OCI-LY3 (cell line): ENCODE data around the gene FAM3A.

Source experiments
- H2AFZ ChIP-seq: fragments of 200-600, 300-600 bp; shearing (Covaris generic); 2 replicates; pipeline ENCODE4 v1.6.0; 2014; ENCODE audit warnings: antibody characterized with exemption, low read depth, low read length
- H3K27ac ChIP-seq: fragments of 200-600, 300-600 bp; sonication (generic); 2 replicates; pipeline ENCODE4 v1.5.1; 2014; ENCODE audit warnings: mild to moderate bottlenecking, low read length, moderate library complexity, mixed read lengths
- H3K27me3 ChIP-seq: fragments of 200-600, 300-600 bp; sonication (generic); 2 replicates; pipeline ENCODE4 v1.6.1; 2014; ENCODE audit warnings: low read depth, low read length, mixed read lengths
- H3K36me3 ChIP-seq: fragments of 200-600, 300-600 bp; sonication (generic); replicated peaks from 2 replicates; pipeline ENCODE3; 2014; ENCODE audit warnings: low read depth, low read length, mixed read lengths
- H3K4me1 ChIP-seq: fragments of 300-600, 200-600 bp; sonication (generic); 2 replicates; pipeline ENCODE4 v1.6.1; 2014; ENCODE audit warnings: low read length, mixed read lengths
- H3K4me2 ChIP-seq: fragments of 200-600, 300-600 bp; sonication (generic); 2 replicates; pipeline ENCODE4 v1.6.1; 2014; ENCODE audit warnings: low read length, mixed read lengths
- H3K4me3 ChIP-seq: fragments of 300-600, 200-600 bp; sonication (generic); 2 replicates; pipeline ENCODE4 v1.5.1; 2014; ENCODE audit warnings: antibody characterized with exemption, mild to moderate bottlenecking, low read length, moderate library complexity
- H3K79me2 ChIP-seq: fragments of 300-600, 200-600 bp; shearing (Covaris generic); 2 replicates; pipeline ENCODE4 v1.6.1; 2014; ENCODE audit warnings: mild to moderate bottlenecking, low read length, mixed read lengths
- H3K9ac ChIP-seq: fragments of 300-600, 200-600 bp; shearing (Covaris generic); 2 replicates; pipeline ENCODE4 v1.6.0; 2014; ENCODE audit warnings: mild to moderate bottlenecking, low read length, moderate library complexity
- H3K9me3 ChIP-seq: fragments of 200-600, 300-600 bp; shearing (Covaris generic); 2 replicates; pipeline ENCODE4 v1.6.1; 2014; ENCODE audit warnings: low read length, mixed read lengths; ENCODE audit not compliant: insufficient read depth
- H4K20me1 ChIP-seq: fragments of 200-600, 300-600 bp; sonication (generic); 2 replicates; pipeline ENCODE4 v1.6.1; 2016; ENCODE audit warnings: low read length, mixed read lengths; ENCODE audit not compliant: insufficient read depth
- CTCF ChIP-seq: fragments of 200-600, 300-600 bp; sonication (generic); IDR thresholded peaks from 2 replicates; pipeline ENCODE4 v1.5.1; 2014; ENCODE audit warnings: antibody characterized with exemption, low read length, low read depth
- EZH2phosphoT487 ChIP-seq: fragments of 200-600 bp; shearing (Covaris generic); IDR thresholded peaks from 2 replicates; pipeline ENCODE4 v1.6.1; 2018; ENCODE audit warnings: antibody characterized with exemption, mixed run types, low read depth

The FAM3A gene

DNA sequence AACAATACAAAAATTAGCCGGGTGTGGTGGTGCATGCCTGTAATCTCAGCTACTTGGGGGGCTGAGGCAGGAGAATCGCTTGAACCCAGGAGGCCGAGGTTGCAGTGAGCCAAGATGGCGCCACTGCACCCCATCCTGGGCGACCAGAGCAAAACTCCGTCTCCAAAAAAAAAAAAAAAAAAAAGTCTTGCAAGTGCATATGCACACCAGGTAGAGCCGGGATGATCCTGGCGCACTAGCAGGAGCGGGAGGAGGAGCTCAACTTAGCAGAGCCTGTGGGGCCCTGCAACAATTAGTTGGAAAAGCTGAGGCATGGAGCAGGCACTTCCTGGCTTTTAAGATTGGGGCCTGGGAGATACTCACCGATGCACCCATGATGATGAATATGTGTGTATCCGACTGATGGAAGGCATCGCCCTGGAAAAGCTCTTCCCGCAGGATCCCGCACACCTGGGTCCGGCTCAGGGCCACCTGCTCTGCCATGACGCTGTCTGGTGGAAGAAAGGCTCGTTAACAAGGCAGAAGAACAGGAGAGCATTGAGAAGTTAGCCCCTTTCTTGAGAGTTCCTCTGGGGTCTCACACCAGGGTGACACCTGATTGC lies 29.7 kb upstream of the FAM3A start:
- peaks cover 30% of the 10 kb centered on the region for H3K79me2 ChIP-seq
- no peak overlapping the region for H3K27ac ChIP-seq
- H2AFZ ChIP-seq: no peak overlapping the region
- peak overlapping the region; percentile 91; the same call in 1 of the 2 replicates for H3K9ac ChIP-seq
- H4K20me1 ChIP-seq: no peaks in the 10 kb centered on the region
- TF ChIP-seq CTCF (no peak), EZH2phosphoT487 (no peak)
- 0 out of 2 replicates have a peak, but pooled peaks cover 5% of the 10 kb centered on the region for H3K4me1 ChIP-seq
- H3K9me3 ChIP-seq: no peaks in the 10 kb centered on the region
- H3K27me3 ChIP-seq: no peaks in the 10 kb centered on the region
- no peaks in the 10 kb centered on the region for H3K36me3 ChIP-seq
- H3K4me2 ChIP-seq: peak overlapping the region; percentile 98
- peak overlapping the region; percentile 98 for H3K4me3 ChIP-seq

DNA sequence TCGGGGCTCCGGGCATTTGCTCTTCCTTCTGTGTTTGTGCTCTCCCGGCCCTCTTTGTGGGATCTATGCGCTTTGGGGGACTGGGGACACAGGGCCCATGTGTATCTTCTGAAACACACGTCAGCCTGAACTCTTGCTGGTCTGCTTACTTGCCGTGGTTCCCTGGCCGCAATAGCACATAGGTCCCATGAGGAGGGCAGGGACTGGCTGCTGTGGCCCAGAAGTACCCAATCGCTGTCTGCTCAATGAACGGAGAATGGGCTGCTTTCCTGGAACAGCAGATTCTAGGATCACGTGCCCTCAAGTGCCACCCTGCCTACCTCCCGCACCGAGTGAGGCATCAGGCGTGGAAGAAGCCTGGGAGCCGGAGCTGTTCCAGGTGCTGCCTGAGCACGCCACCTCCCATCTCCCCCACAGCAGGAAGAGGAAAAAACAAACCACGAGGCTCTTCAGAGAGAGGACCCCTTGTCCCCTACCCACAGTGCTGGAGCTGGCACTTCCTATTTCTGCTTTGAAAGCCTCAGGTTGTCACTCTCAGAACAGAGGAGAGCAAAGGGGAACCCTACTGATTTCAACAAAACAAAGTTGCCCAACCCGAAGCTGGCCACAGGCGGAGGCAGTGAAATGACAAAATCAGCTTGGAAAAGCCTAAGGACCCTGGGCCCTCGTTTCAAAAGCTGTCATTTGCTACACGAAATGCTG lies 26.8 kb upstream of the FAM3A start:
- Histone ChIP-seq H3K9me3 (no peaks in the 10 kb centered on the region), H3K79me2 (peaks cover 3% of the 10 kb centered on the region), H4K20me1 (no peaks in the 10 kb centered on the region), H3K9ac (no peak overlapping the region), H3K36me3 (no peaks in the 10 kb centered on the region), H3K27me3 (no peaks in the 10 kb centered on the region), H3K27ac (no peak overlapping the region), H3K4me1 (0 out of 2 replicates have a peak, but pooled peaks cover 5% of the 10 kb centered on the region), H3K4me2 (no peak overlapping the region), H2AFZ (no peak overlapping the region), H3K4me3 (no peak overlapping the region)
- no peak for TF ChIP-seq CTCF
- TF ChIP-seq EZH2phosphoT487: no peak

DNA sequence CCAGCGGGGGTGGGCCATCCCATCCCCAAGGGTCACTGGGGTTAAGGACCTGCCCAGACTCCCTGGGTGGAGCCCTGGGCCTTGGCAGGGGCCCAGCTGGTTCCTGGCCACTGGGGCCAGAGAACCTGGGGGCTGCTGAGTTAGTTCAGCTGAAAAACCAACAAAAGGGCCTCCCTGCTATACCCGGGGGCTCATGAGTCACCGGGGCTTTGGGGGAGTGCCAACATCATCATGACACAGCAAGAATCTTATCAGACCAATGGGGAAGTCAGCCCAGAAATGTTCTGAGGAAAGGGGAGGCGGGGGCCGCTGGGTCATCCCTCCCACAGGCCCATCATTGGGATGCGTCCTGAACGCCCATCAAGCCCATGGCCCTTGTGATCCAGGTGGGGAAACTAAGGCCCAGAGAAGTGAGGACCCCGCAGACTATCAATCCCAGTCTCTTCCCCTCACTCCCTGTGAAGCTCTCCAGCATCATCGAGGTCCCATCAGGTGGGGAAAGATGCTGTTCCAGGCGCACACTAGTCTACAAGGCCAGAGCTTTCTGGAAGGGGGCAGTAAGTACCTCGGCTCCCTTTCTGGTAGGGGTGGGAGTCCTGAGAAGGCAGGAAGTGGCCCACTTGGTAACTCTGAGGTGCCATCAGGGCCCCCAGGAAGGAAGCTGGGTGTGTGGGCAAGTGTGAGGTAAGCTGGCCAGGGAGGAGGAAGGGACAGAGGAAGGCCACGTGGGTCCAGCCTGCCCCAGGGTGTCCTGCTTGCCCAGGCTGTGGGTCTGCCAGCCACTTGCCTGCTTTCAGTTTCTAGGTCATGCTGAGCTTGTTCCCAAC lies 26.1 kb upstream of the FAM3A start:
- Histone ChIP-seq H4K20me1 (no peaks in the 10 kb centered on the region), H3K9me3 (no peaks in the 10 kb centered on the region), H3K4me3 (no peak overlapping the region), H3K36me3 (no peaks in the 10 kb centered on the region), H3K9ac (no peak overlapping the region), H3K4me2 (no peak overlapping the region), H3K4me1 (0 out of 2 replicates have a peak, but pooled peaks cover 5% of the 10 kb centered on the region), H2AFZ (no peak overlapping the region), H3K79me2 (no peaks in the 10 kb centered on the region), H3K27ac (no peak overlapping the region), H3K27me3 (no peaks in the 10 kb centered on the region)
- TF ChIP-seq EZH2phosphoT487 (no peak), CTCF (no peak)

GRCh38 chrX:154541589-154541895 lies 25.5 kb upstream of the FAM3A start:
- no peaks in the 10 kb centered on the region for H4K20me1 ChIP-seq
- no peak overlapping the region for H3K27ac ChIP-seq
- no peak overlapping the region for H3K4me2 ChIP-seq
- H2AFZ ChIP-seq: no peak overlapping the region
- H3K9ac ChIP-seq: no peak overlapping the region
- no peak overlapping the region for H3K4me3 ChIP-seq
- no peaks in the 10 kb centered on the region for H3K27me3 ChIP-seq
- 0 out of 2 replicates have a peak, but pooled peaks cover 5% of the 10 kb centered on the region for H3K4me1 ChIP-seq
- TF ChIP-seq CTCF (no peak), EZH2phosphoT487 (no peak)
- H3K36me3 ChIP-seq: no peaks in the 10 kb centered on the region
- no peaks in the 10 kb centered on the region for H3K9me3 ChIP-seq
- no peaks in the 10 kb centered on the region for H3K79me2 ChIP-seq
